HepG2 (cell line): ENCODE results near the gene CYP26A1. TPM values are rescaled to one million over a fixed set of nuclear protein-coding genes. Genes with fewer than 3 reads are reported as not detected.
A peak's percentile ranks its signal among the peaks of the same experiment; 100 is the strongest.

ENCODE experiments used
- ATRX ChIP-seq: sonication (generic); formaldehyde crosslinking; IDR thresholded peaks from 2 replicates; pipeline ENCODE4 v1.4.0; 2020; ENCODE audit warnings: missing genetic modification reagents, borderline replicate concordance
- BHLHE40 ChIP-seq: IDR thresholded peaks from 2 replicates; pipeline ENCODE4 v1.6.1; 2011; ENCODE audit warnings: low read length, improper control_type of control experiment
- GABPB1 ChIP-seq: IDR thresholded peaks from 2 replicates; pipeline ENCODE4 v1.6.1; 2016; ENCODE audit warnings: mild to moderate bottlenecking, missing genetic modification reagents, moderate library complexity, missing compliant biosample characterization
- MYNN ChIP-seq: sonication (generic); formaldehyde crosslinking; IDR thresholded peaks from 2 replicates; pipeline ENCODE4 v1.4.0; 2020; ENCODE audit warnings: mild to moderate bottlenecking, low read depth, missing genetic modification reagents
- SALL1 ChIP-seq: sonication (generic); formaldehyde crosslinking; IDR thresholded peaks from 2 replicates; pipeline ENCODE4 v1.8.0; 2022; ENCODE audit warnings: mild to moderate bottlenecking, missing genetic modification reagents
- TARDBP ChIP-seq: sonication (generic); formaldehyde crosslinking; IDR thresholded peaks from 2 replicates; pipeline ENCODE4 v1.8.0; 2022; ENCODE audit warnings: mild to moderate bottlenecking, missing genetic modification reagents
- ZNF546 ChIP-seq: sonication (generic); formaldehyde crosslinking; conservative IDR thresholded peaks from 2 replicates; pipeline ENCODE4 v1.8.1; 2023; ENCODE audit warnings: mild to moderate bottlenecking, missing genetic modification reagents
- ZNF772 ChIP-seq: sonication (generic); formaldehyde crosslinking; IDR thresholded peaks from 2 replicates; pipeline ENCODE4 v1.5.0; 2020; ENCODE audit warnings: mild to moderate bottlenecking, missing genetic modification reagents
- polyA plus RNA-seq, 8 experiments: library from polyadenylated mRNA; depleted of rRNA in 3 of 8; stranded (reverse) in 7 of 8; unstranded in 1 of 8; fragments of >200 nt; fragmentation: Illumina TruSeq in 4 of 8; extraction: Trizol in 4 of 8; gene quantifications; 2 replicates each; pipeline versions ENCODE4 v1.2.1 to v1.2.3, GENCODE V29; 2011 to 2016; ENCODE audit warnings: low read depth in 4 of 8, missing spikeins in 1 of 8, mixed read lengths in 1 of 8; ENCODE audit not compliant: insufficient read depth in 1 of 8
- total RNA-seq, 5 experiments: library from RNA; depleted of rRNA; stranded (reverse); fragments of >200 nt; fragmentation: Illumina TruSeq; extraction: Trizol; gene quantifications; 2 replicates each; pipeline ENCODE4 v1.2.3, GENCODE V29; 2016; ENCODE audit warnings: low read depth in 1 of 5
- TF ChIP-seq, protein P1 (sequence below): sonication (generic); formaldehyde crosslinking; IDR thresholded peaks from 2 replicates; pipeline ENCODE4 v1.4.0; 2020; ENCODE audit warnings: missing genetic modification reagents
- TF ChIP-seq, protein P2 (sequence below), 2 experiments: sonication (generic) in 1 of 2; formaldehyde crosslinking in 1 of 2; IDR thresholded peaks; 2 replicates each; pipeline versions ENCODE4 v1.4.0 to v1.6.1; 2016 to 2020; ENCODE audit warnings: borderline replicate concordance in 1 of 2, low read depth in 1 of 2, mild to moderate bottlenecking in 1 of 2, missing genetic modification reagents in 1 of 2
- TF ChIP-seq, protein P3 (sequence below): sonication (generic); formaldehyde crosslinking; IDR thresholded peaks from 2 replicates; pipeline ENCODE4 v1.8.1; 2023; ENCODE audit warnings: missing genetic modification reagents, mild to moderate bottlenecking, borderline replicate concordance
- TF ChIP-seq, protein P4 (sequence below): sonication (generic); formaldehyde crosslinking; IDR thresholded peaks from 2 replicates; pipeline ENCODE4 v1.9.0; 2022; ENCODE audit warnings: low read depth, missing genetic modification reagents
- TF ChIP-seq, protein P5 (sequence below): sonication (generic); formaldehyde crosslinking; conservative IDR thresholded peaks from 2 replicates; pipeline ENCODE4 v1.8.0; 2022; ENCODE audit warnings: missing genetic modification reagents
- TF ChIP-seq, protein P6 (sequence below): sonication (generic); formaldehyde crosslinking; conservative IDR thresholded peaks from 2 replicates; pipeline ENCODE4 v1.5.0; 2020; ENCODE audit warnings: missing genetic modification reagents
- TF ChIP-seq, protein P7 (sequence below): fragments of 450-650 bp; IDR thresholded peaks from 2 replicates; pipeline ENCODE4 v1.6.1; 2016

Gene CYP26A1
- total and polyA plus RNA-seq, 2 of the 13 experiments (the other 11 are each of a cell fraction or from before 2014, with no cell fraction given) = 0.15 TPM; not detected in 1

DNA sequence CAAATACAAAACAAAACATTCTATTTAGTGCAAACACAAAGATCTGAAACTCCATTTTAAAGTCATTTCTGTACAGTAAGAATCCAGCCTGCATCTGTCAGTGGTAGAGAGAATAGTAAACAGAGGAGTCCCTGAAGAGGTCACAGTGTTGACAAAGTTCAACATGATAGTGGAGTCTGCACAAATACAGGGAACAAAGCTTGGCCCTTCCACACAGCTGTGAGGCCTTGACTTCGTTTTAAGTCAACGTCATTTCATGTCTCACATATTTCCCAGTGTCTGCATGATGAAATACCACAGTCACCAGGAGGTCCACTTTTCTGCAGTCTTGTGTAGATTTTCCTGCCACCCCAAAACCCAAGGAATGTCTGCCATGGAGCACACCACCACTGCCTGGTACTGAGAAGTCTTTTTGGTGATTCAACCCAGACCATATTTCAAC, 33.0 kb downstream of the CYP26A1 start (continued):
- TF ChIP-seq, protein P1, sequence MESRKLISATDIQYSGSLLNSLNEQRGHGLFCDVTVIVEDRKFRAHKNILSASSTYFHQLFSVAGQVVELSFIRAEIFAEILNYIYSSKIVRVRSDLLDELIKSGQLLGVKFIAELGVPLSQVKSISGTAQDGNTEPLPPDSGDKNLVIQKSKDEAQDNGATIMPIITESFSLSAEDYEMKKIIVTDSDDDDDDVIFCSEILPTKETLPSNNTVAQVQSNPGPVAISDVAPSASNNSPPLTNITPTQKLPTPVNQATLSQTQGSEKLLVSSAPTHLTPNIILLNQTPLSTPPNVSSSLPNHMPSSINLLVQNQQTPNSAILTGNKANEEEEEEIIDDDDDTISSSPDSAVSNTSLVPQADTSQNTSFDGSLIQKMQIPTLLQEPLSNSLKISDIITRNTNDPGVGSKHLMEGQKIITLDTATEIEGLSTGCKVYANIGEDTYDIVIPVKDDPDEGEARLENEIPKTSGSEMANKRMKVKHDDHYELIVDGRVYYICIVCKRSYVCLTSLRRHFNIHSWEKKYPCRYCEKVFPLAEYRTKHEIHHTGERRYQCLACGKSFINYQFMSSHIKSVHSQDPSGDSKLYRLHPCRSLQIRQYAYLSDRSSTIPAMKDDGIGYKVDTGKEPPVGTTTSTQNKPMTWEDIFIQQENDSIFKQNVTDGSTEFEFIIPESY = peak; percentile 39; the same call in 1 of the 2 replicates
- TF ChIP-seq ZNF772 (CRISPR knock-in tag) (no peak), BHLHE40 (no peak), ZNF546 (CRISPR knock-in tag) (no peak), MYNN (no peak), GABPB1 (CRISPR knock-in tag) (no peak; the same call in 1 of the 2 replicates), SALL1 (peak; percentile 95), TARDBP (CRISPR knock-in tag) (peak; percentile 86; the same call in 1 of the 2 replicates), ATRX (CRISPR knock-in tag) (no peak)
- TF ChIP-seq, protein P2, sequence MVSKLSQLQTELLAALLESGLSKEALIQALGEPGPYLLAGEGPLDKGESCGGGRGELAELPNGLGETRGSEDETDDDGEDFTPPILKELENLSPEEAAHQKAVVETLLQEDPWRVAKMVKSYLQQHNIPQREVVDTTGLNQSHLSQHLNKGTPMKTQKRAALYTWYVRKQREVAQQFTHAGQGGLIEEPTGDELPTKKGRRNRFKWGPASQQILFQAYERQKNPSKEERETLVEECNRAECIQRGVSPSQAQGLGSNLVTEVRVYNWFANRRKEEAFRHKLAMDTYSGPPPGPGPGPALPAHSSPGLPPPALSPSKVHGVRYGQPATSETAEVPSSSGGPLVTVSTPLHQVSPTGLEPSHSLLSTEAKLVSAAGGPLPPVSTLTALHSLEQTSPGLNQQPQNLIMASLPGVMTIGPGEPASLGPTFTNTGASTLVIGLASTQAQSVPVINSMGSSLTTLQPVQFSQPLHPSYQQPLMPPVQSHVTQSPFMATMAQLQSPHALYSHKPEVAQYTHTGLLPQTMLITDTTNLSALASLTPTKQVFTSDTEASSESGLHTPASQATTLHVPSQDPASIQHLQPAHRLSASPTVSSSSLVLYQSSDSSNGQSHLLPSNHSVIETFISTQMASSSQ (IDR thresholded peaks at IDR 0.05; ENCODE audit: low read depth) = peak; percentile 54; the same call in 1 of the 2 replicates
- TF ChIP-seq, protein P2 (CRISPR knock-in tag; IDR thresholded peaks at IDR 0.05; ENCODE audit: borderline replicate concordance) = peak; percentile 65; the same call in 1 of the 2 replicates
- TF ChIP-seq, protein P3, sequence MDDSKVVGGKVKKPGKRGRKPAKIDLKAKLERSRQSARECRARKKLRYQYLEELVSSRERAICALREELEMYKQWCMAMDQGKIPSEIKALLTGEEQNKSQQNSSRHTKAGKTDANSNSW (CRISPR knock-in tag) = no peak
- TF ChIP-seq, protein P4, sequence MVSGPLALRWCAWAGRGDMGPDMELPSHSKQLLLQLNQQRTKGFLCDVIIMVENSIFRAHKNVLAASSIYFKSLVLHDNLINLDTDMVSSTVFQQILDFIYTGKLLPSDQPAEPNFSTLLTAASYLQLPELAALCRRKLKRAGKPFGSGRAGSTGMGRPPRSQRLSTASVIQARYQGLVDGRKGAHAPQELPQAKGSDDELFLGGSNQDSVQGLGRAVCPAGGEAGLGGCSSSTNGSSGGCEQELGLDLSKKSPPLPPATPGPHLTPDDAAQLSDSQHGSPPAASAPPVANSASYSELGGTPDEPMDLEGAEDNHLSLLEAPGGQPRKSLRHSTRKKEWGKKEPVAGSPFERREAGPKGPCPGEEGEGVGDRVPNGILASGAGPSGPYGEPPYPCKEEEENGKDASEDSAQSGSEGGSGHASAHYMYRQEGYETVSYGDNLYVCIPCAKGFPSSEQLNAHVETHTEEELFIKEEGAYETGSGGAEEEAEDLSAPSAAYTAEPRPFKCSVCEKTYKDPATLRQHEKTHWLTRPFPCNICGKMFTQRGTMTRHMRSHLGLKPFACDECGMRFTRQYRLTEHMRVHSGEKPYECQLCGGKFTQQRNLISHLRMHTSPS = no peak
- TF ChIP-seq, protein P5, sequence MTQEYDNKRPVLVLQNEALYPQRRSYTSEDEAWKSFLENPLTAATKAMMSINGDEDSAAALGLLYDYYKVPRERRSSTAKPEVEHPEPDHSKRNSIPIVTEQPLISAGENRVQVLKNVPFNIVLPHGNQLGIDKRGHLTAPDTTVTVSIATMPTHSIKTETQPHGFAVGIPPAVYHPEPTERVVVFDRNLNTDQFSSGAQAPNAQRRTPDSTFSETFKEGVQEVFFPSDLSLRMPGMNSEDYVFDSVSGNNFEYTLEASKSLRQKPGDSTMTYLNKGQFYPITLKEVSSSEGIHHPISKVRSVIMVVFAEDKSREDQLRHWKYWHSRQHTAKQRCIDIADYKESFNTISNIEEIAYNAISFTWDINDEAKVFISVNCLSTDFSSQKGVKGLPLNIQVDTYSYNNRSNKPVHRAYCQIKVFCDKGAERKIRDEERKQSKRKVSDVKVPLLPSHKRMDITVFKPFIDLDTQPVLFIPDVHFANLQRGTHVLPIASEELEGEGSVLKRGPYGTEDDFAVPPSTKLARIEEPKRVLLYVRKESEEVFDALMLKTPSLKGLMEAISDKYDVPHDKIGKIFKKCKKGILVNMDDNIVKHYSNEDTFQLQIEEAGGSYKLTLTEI (CRISPR knock-in tag) = no peak
- TF ChIP-seq, protein P6, sequence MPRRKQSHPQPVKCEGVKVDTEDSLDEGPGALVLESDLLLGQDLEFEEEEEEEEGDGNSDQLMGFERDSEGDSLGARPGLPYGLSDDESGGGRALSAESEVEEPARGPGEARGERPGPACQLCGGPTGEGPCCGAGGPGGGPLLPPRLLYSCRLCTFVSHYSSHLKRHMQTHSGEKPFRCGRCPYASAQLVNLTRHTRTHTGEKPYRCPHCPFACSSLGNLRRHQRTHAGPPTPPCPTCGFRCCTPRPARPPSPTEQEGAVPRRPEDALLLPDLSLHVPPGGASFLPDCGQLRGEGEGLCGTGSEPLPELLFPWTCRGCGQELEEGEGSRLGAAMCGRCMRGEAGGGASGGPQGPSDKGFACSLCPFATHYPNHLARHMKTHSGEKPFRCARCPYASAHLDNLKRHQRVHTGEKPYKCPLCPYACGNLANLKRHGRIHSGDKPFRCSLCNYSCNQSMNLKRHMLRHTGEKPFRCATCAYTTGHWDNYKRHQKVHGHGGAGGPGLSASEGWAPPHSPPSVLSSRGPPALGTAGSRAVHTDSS (CRISPR knock-in tag) = no peak
- TF ChIP-seq, protein P7, sequence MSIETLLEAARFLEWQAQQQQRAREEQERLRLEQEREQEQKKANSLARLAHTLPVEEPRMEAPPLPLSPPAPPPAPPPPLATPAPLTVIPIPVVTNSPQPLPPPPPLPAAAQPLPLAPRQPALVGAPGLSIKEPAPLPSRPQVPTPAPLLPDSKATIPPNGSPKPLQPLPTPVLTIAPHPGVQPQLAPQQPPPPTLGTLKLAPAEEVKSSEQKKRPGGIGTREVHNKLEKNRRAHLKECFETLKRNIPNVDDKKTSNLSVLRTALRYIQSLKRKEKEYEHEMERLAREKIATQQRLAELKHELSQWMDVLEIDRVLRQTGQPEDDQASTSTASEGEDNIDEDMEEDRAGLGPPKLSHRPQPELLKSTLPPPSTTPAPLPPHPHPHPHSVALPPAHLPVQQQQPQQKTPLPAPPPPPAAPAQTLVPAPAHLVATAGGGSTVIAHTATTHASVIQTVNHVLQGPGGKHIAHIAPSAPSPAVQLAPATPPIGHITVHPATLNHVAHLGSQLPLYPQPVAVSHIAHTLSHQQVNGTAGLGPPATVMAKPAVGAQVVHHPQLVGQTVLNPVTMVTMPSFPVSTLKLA = no peak
